HG02852 (cell line): ENCODE results near the gene CX3CR1.
"Not testable (repeated sequence)": the region's sequence is repeated elsewhere in the genome, so short reads cannot be mapped to it uniquely, and the experiment has no call there.

Experiments used
- ATAC-seq: cut with Tn5 transposase; IDR thresholded peaks from one replicate; pipeline ENCODE4 v1.9.1; 2021; ENCODE audit warnings: mild to moderate bottlenecking, moderate library complexity; ENCODE audit not compliant: unreplicated experiment

Gene CX3CR1, protein sequence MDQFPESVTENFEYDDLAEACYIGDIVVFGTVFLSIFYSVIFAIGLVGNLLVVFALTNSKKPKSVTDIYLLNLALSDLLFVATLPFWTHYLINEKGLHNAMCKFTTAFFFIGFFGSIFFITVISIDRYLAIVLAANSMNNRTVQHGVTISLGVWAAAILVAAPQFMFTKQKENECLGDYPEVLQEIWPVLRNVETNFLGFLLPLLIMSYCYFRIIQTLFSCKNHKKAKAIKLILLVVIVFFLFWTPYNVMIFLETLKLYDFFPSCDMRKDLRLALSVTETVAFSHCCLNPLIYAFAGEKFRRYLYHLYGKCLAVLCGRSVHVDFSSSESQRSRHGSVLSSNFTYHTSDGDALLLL

DNA sequence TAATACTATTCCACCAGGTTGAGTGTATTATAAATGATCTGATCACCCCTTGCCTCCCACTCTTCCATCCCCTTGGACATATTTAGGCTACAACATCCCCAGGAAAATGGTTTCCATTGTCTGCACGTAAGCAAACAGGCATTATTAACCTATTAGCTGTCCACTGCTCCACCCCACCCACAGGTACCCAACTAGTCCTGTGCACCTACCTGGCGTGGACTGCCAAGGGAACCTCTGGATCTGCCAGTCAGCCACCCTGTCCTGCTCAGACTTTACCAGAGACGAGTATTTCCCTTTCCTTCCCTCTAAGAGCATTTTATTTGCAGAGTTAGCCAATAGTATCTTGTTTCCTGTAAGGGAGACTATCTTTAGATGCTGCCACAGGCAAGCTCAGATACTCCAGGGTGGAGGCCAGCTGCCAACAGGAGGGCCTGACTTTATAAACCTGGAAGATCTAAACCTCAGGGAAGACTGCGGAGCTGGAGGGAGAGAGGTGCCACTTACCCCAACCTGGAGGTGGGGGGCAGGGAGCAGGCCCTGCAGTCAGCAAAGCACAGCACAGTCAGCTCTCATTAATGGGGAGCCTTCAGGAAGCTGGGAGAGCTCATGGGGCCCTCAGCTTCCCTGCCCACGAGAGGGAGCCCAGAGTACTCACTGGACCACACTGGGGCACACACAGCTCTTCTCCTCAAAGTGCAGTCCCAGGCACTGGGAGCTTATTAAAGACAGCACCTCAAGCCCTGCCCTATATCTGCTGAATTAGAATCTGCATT is at the start of gene CX3CR1:
CX3CR1 (minus strand) TSS at position 292 of the 773 bp plus-strand sequence. CDS start 13,527 bp downstream, outside the sequence.
- ATAC-seq: no peak

DNA sequence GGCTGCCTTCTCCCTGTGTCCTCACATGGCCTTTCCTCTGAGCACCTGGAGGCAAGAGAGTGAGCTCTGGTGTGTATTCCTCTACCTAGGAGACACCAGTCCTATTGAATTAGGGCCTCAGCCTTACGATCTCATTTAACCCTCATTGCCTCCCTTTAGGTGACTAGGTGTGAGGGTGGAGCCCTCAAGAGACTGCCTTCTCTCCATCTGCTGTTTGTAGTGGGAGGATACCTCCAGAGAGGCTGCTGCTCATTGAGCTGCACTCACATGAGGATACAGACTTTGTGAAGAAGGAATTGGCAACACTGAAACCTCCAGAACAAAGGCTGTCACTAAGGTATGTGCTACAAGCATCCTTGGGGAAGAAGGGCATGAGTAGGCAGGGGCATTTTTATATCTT is 49.7 kb upstream of the CX3CR1 start, which contains the start of gene CCR8:
CCR8 (plus strand) TSS at position 217 of the 400 bp plus-strand sequence. CDS start 2,623 bp downstream, outside the sequence.
- no peak for ATAC-seq

DNA sequence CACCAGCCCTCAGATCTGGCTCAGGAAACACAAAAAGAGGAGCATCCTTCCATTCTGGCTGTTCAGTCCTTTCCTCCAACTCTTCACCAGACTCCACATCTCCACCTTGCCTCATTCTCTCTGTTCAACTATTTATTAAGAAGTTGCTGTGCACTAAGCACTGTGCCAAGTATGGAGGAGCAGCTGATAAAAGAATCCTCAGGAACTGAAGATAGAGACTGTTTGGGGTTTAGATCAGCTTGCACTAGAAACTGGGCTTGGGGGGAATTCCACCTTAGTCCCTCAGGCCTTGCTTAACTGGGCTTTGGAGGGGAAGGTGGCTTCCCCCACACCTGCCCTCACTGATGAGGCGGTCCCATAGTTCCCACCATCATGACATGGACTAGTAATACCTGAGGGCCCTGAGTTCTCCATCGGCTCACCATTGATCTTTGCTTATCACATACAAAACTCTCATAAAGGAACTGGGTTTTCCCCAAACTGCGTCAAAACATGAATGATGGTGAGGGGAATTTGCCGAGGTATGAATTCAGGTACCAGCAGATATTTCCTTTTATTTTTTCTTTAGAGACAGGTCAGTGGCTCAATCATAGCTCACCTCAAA is 48.0 kb upstream of the CX3CR1 start:
- ATAC-seq: peak; percentile 84

DNA sequence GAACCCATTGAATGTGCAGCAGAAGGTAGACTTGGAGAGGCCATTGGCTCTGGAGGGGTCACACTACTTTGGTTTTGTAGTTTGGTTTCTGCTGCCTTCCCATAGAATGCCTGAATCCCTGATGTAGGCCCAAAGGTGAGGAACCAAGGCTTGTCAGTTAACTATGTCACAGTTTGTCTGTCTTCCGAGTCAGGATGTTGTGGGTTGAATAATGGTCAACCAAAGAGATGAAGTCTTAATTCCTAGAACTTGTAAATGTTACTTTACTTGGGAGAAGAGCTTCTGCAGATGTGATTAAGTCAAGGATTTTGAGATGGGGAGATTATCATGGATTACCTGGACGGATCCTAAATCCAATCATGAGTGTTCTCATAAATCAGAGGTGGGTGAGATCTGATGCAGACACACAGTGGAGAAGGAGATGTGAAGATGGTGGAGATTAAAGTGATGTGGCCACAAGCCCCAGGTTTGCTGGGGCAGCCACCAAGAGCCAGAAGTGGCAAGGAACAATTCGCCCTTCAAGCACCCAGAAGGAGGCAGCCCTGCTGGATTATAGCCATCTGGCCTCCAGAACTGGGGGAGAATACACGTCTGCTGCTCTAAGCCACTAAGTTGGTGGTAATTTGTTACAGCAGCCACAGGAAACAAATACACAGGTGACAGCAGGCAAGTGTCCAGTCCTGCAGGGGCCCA is 47.4 kb upstream of the CX3CR1 start:
- ATAC-seq: peak; percentile 4

DNA sequence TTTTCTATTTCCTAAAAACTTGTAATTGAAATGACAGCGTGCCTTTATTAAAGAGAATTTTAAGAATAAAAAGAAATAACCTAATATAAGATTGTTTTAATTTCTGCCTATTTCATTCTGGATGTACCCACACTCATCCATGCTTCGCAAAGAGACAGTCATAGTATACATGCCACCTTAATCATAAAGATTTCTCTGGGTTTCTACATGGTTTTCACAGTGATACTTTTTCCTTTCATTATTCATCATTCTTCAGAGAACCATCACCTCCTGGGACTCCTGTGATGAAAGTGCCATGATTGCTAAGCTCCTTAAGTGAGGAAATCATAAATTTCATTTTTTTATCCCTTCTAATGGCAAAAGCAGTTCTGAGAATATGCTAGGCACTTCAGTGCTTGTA is 45.4 kb upstream of the CX3CR1 start:
- ATAC-seq: no peak

DNA sequence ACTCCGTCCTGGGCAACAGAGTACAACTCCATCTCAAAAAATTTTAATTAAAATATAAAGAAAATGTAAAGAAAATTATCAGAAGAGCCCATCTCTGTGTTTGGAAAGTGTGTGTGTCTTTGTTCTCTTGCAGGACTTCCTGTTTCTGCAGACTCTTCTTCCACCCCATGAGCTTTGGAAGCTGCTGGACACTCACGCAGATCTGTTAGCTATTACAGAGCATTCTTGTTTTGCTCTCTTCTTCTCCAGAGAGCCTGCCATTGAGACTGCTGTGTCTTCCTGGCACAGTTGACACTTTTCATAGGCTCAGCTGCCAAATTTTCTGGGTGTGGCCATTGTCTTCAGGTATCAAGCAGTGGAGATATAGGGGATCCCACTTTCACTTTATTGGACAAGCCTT is 43.7 kb upstream of the CX3CR1 start:
- no peak for ATAC-seq

DNA sequence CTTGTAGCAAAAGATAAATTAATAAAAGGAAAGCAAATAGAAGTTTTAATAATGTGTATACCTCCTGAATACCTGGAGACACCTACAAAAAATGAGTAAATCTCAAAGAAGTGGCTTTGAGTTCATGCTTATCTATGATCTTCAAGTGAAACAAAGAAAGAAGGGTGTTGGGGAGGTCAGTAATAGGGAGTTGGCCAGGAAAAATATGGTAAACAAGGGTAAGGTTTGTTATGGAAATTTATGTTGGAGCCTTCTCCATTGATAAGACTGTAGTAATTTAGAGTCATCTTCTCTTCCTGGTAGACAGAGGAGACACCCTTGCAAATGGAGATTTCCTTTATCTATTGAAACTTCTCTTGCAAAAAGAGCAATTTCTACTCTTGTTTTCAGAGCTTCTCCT is 43.1 kb upstream of the CX3CR1 start:
- no peak for ATAC-seq

DNA sequence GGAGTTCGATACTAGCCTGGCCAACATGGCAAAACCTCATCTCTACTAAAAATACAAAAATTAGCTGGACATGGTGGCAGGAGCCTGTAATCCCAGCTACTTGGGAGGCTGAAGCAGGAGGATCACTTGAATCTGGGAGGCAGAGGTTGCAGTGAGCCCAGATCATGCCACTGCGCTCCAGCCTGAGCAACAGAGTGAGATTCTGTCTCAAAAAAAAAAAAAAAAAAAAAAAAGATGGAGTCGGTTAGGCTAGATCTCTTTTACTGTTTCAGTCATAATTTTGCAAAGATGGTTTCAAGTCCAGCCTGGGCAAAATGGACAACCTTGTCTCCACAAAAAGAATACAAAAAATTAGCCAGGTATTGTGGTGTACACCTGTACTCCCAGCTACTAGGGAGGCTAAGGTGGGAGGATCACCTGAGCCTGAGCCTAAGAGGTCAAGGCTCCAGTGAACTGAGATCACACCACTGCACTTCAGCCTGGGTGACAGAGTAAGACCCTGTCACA is 42.4 kb upstream of the CX3CR1 start:
- not testable (repeated sequence) for ATAC-seq

DNA sequence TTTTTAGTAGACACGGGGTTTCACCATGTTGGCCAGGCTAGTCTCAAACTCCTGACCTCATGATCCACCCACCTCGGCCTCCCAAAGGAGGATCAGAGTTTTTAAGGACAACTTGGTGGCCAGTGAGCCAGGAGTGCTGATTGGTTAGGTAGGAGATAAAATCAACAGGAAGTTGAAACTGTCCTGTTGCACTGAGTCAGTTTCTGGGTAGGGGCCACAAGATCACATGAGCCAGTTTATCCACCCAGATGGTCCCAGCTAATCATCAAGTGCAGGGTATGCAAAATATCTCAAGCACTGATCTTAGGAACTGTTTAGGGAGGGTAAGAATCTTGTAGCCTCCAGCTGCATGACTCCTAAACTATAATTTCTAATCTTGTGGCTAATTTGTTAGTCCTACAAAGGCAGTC is 41.7 kb upstream of the CX3CR1 start:
- ATAC-seq: not testable (repeated sequence)

DNA sequence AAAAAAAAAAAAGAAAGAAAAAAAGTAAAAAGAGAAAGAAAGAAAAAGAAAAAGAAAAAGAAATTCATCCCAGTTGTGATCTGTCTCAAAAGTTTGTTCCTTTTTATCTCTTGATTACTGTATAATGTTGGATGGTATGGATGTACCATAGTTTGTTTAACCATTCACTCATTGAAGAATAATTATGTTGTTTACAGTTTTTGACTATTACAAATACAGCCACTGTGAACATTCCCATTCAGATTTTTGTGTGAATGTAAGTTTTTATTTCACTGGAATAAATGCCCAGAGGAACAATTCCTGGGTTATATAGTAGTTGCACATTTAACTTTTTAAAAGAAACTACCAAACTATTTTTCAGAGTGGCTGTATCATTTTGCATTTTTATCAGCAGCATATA is 39.4 kb upstream of the CX3CR1 start:
- ATAC-seq: no peak

DNA sequence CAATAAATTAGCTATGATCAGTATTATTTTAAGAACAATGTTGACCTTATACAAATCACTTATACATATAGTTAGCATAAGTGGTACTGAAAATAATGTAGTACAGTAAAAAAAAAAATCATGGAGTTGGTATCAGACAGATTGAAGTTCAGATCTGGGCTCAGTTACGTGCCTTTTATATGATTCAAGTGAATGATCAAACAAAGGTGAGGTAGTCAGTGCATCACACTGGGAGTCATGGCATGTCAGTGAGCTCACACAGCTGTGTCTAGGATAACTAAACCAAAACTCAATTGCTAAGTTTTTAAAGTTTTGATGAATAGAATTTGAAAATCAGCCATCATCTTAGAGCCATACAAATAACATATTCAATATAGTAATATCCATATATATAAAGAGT is 38.5 kb upstream of the CX3CR1 start:
- ATAC-seq: no peak

DNA sequence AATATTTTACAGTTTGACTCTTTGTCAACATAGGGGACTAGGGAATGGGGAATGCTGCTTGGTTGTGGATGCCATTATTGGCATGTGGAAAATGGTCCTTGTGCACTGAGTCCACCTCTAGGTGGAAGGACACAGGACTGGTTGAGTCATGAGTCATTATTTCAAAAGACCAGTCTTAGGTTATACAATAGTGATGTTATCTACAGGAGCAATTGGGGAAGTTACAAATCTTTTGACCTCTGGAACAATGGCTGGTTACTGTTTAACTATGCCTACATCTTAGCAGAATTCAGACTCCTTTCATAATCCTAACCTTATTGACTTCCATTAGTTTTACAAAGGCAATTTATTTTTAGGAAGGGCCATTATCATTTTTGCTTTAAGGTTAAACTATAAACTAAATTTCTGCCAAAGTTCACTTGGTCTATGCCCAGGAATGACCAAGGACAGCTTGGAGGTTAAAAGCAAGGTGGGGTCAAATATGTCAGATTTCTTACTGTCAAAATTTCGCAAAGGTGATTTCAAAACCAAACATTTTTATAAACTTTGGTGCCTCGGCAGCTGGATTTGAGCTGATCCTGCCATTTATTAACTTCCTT is 37.8 kb upstream of the CX3CR1 start:
- no peak for ATAC-seq

DNA sequence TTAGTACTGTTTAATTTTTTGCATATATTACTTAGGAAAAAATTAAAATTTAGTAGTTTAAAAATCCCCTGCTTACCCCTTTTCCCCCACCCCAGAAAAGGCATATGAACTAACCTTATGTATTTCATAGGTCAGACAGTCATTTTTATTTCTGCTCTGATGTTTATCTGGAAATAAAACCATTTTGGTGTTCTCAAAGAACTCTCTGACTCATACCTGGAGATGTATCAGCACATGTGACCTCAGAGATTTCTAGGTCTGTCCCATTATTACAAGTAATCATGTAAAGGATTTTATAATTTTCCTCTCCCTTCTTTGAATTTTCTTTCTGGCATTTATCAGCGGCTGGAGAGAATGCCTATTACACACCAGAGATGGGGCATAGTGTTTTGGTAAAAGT is 35.6 kb upstream of the CX3CR1 start:
- ATAC-seq: no peak

DNA sequence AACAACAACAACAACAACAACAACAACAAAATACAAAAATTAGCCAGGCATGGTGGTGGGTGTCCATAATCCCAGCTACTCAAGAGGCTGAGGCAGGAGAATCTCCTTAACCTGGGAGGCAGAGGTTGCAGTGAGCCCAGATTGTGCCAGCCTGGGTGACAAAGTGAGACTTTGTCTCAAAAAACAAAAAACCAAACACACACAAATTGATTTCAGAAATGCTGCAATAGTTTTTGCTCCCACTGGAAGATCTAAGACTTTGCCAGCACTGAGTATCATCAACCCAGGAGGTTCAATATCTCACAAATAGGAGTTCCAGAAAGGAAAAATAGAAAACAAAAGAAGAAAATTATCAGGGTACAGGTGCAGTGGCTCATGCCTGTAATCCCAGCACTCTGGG is 33.5 kb upstream of the CX3CR1 start:
- no peak for ATAC-seq

DNA sequence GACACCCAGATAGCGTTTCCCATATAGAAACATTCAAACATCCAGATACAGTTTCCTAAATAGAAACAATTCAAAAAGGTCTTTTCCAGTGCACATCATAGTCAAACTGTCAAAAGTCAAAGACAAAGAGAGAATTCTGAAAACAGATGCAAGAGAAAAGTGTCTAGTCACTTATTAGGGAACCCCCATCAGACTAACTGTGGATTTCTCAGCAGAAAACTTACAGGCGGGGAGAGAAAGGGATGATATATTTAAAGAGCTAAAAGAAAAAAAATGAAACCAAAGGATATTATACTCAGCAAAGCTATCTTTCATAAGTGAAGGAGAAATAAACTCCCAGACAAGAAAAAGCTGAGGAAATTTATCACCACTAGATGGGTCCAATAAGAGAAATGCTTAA is 22.3 kb upstream of the CX3CR1 start:
- ATAC-seq: no peak

DNA sequence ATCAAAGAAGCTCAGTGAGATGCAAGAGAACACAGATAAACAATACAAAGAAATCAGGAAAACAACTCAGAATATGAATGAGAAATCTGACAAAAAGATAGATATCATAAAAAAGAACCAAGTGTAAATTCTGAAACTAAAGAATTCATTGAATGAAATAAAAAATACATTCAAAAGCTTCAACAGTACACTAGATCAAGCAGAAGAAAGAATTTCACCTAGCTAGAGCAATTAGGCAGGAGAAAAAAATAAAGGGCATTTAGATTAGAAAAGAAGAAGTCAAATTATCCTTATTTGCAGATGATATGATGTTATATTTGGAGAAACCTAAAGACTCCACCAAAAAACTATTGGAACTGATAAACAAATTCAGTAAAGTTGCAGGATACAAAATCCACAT is 19.4 kb upstream of the CX3CR1 start:
- no peak for ATAC-seq

DNA sequence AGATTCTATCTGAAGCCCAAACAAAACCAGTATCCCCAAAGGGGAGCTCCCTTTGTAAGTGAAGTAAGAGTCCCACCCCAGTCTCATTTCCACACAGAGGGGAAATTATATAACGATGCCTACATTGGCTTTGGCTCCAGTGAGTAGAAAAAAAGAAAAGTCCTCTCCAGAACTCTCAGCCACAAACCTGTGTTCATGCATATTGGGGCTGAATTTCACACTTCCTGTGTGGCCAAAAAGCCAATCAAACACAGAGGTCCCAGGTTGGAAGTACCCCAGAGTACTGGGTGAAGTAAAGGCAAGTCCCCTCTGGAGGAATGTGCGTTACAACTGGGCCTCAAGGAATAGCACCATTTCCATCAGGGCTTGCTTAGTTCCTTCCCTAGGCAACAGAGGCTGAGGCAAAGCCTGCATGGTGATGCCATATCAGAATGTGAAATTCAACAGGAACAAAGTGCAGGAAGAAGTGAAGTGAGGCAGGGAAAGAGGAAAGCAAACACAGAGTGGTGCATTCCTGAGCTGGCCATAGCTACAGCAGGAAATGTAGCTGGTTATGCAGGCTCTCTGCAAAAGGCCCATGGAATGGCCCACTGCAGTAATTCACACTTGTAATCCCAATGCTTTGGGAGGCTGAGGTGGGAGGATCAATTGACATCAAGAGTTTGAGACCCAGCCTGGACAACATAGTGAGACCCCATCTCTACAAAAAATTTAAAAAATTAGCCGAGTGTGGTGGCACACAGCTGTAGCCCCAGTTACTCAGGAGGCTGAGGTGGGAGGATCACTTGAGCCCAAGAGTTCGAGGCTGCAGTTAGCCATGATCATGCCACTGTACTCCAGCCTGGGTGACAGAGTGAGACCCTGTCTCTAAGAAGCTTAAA is 16.6 kb upstream of the CX3CR1 start:
- no peak for ATAC-seq

DNA sequence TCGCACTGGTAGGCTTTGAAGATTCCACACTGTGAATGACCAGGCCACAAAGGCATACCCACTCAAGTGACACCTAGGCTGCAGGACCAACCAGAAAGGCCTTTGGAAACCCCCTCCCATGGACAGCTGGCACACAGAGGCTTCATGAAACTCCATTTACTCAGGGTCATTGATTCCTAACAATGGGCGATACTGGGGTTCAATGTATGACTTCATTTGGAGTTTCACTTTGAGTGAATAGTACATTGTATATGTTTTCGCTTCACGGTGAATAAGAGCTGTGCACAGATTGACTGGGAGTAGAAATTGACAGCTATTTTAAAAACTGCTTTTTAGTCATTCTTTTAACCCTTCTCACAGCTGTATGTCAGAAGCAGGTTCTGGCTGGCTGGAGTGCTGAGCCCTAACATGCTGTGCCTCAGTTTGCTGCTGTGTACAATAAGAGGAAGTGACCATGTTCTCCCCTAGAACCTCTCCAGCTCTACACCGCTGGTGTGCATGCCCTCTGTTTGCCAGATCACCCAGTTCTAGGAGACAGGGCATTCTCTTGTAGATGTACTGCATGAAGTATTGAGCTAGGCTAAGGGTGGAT is 15.4 kb upstream of the CX3CR1 start:
- peak; percentile 84 for ATAC-seq
